HG03159 (cell line): ENCODE results near the gene PVRIG.
"Not testable (repeated sequence)": the region's sequence is repeated elsewhere in the genome, so short reads cannot be mapped to it uniquely, and the experiment has no call there.

Experiments used
- ATAC-seq: cut with Tn5 transposase; IDR thresholded peaks from one replicate; pipeline ENCODE4 v1.9.1; 2021; ENCODE audit warnings: mild to moderate bottlenecking, moderate library complexity; ENCODE audit not compliant: unreplicated experiment

The PVRIG gene

GRCh38 chr7:100270046-100270918 is 50.5 kb downstream of the PVRIG start:
- ATAC-seq = not testable (repeated sequence)
